Psoas muscle (tissue), 8 donors: ENCODE results near the gene CA5A. TPM values are rescaled to one million over a fixed set of nuclear protein-coding genes. Genes with fewer than 3 reads are reported as not detected.
"Not testable (repeated sequence)": the region's sequence is repeated elsewhere in the genome, so short reads cannot be mapped to it uniquely, and the experiment has no call there.

Experiments used
- ATAC-seq, 4 donors: fragments of 200-7000 bp; cut with Tn5 transposase; one replicate each; pipeline ENCODE4 v1.9.1; 2020; ENCODE audit warnings: moderate library complexity in 3 of 4, mild to moderate bottlenecking in 2 of 4
- DNase-seq, 2 donors: peaks; one replicate each; pipeline ENCODE4 v3.0.0-alpha.2; 2020
- H3K27ac ChIP-seq: fragments of 200-600 bp; one replicate; pipeline ENCODE4 v1.8.0; 2022
- H3K27me3 ChIP-seq, 3 donors: fragments of 200-600 bp in 1 of 3; one replicate each; pipeline versions ENCODE4 v1.6.1 to v1.8.0; 2013 to 2022; ENCODE audit warnings: low read length in 2 of 3, mild to moderate bottlenecking in 2 of 3, moderate library complexity in 1 of 3; ENCODE audit not compliant: insufficient read depth in 3 of 3
- H3K36me3 ChIP-seq, 2 donors: fragments of 200-600 bp in 1 of 2; one replicate each; pipeline versions ENCODE4 v1.6.1 to v1.8.0; 2013 to 2022; ENCODE audit warnings: low read depth in 1 of 2, mild to moderate bottlenecking in 1 of 2, moderate library complexity in 1 of 2; ENCODE audit not compliant: insufficient read depth in 1 of 2
- H3K4me1 ChIP-seq: fragments of 200-600 bp; one replicate; pipeline ENCODE4 v1.8.0; 2022
- H3K4me3 ChIP-seq: fragments of 200-600 bp; one replicate; pipeline ENCODE4 v1.8.0; 2022; ENCODE audit warnings: mild to moderate bottlenecking
- H3K9me3 ChIP-seq: fragments of 200-600 bp; one replicate; pipeline ENCODE4 v1.8.0; 2022
- WGBS, 3 donors: extraction: QIAGEN DNeasy Blood & Tissue Kit; methylation state at CpG; one replicate each; pipeline versions ENCODE4 v1.1.6 to v1.1.7; 2013; 5-methylcytosine and 5-hydroxymethylcytosine counted together
- intact Hi-C, 2 donors: fragments of 100-400 bp; cut with DNase I; formaldehyde crosslinking; loops; one replicate each; pipeline versions ENCODE4 v1.11.0 to v1.14.2; 2022
- polyA plus RNA-seq, 3 donors: library from polyadenylated mRNA; stranded (reverse); fragments of 200-250 nt; gene quantifications; one replicate each; pipeline ENCODE4 v1.2.3, GENCODE V29; 2013
- total RNA-seq, 4 donors: library from RNA; stranded (reverse); fragmentation: NEBNext Ultra II Directional in 2 of 4; extraction: Animal tissue kit (Norgen Biotek cat#: 25700) in 2 of 4; gene quantifications; one replicate each; pipeline versions ENCODE4 v1.2.1 to v1.2.4, GENCODE V29; 2021 to 2023
- TF ChIP-seq, protein P1 (sequence below): fragments of 200-600 bp; IDR thresholded peaks from one replicate; pipeline ENCODE4 v1.8.0; 2022; ENCODE audit warnings: antibody characterized with exemption
- donor health status: healthy with polysubstance abuse.
- donor health status: DM: no; HTN: no; CAD: no; lungs with moderate emphysema.
- donor health status: Bipolar disorder and iron deficiency.
- donor health status: healthy.
- donor health status: DM: yes; HTN: yes; CAD: no.
- donor health status: DM: no; HTN: no; CAD: no.
- donor health status: DM: no; HTN: no; CAD: no.
- donor health status: DM: yes; HTN: yes; CAD: no.

Gene CA5A
- total and polyA plus RNA-seq, 7 donors: 0.12 TPM; not detected in 6

DNA sequence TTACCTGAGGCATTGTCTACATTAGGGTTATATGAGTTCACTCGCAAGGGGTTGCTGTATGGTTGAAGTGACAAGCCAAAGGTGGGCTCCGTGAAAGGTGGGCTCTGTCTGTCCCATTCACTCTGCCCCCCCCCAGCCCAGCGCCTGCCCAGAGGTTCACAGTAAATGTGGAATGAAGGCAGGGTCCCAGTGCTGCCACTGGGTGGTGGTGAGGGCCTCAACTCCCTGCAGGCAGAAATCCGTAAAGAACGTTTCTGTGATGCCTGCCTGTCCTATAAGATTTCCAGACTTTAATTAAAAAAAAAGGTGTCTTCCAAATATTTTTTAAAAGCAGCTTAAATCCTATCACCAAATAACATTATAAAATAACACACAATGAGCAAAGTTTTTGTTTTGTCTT is 31.4 kb downstream of the CA5A start:
- not testable (repeated sequence) for H3K27ac ChIP-seq, ATAC-seq, H3K9me3 ChIP-seq, DNase-seq, H3K36me3 ChIP-seq, H3K4me1 ChIP-seq, H3K4me3 ChIP-seq, H3K27me3 ChIP-seq
- 74 to 87% (median 86%) methylated on average over 3 to 5 of the region's 5 CpGs for WGBS, 3 donors
- intact Hi-C loops: loop anchor here (10.0 kb wide), 2 partner anchors 50 to 120 kb away; no protein-coding TSS in a partner anchor

DNA sequence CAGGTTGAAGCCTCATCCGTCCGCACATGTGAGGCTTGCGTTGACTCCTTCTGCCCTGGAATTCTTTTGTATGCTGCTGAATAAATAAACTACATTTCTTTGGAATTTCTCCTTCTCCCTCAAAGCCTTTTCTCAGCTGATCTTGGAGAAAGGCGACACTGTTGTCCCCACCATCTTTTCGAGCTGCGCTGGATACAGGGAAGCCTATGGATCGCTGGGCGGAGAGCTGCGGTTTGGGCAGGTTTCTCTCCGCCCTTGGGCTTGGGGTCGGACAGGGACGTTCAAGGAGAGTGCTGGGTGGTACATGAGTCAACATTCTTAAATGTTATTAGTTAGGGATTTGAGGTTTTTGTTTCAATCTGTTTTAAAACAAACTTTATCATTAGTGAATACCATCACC is 35.8 kb downstream of the CA5A start:
- H3K27me3 ChIP-seq: not testable (repeated sequence)

DNA sequence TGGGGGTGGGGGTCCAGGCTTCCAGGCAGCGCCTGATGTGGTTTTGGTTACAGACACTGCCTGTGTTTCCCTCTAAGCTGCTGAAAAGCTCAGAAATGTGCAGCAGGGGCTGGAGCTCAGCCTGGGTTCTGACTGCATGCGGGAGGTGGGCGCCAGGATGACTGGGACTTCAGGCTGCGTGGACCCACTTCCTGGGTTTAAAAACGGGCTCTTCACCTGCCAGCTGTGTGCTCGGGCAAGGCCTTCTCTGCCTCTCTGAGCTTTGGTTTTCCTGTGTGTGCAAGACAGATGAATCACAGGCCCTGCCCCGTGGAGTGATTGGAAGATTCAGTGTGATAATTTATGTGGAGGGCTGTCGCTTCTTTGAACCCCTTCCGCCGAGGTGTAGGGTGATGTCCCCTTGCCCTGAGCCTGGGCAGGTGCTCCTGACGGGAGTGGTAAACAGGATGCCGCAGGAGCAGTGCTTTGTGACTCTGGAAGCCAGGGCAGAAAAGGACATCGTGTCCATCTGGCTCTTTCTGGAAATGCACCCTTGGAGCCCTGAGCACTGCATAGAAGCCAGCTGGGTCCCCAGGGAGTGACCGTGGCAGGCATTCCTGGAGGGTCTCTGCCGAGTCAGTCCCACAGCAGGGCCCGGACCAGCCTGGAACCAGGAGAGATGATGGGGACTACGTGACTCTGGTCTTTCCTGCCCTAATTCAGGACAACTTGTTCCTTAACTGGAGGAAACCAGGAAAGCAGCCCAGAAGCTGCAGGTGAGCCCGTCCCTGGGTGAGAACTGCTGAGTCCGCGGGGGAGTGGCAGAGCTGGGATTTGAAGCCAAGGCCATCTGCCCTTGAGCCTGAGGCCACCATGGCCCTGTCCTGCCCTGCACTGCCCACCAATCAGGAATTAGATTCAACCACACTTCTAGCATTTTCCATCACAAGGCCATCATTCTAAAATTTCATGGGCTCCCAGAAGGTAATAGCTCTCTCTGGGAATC is 38.5 kb downstream of the CA5A start:
- Histone ChIP-seq H3K27me3 (no peaks in the 10 kb centered on the region), H3K27ac (no peak overlapping the region), H3K36me3 (no peaks in the 10 kb centered on the region), H3K4me1 (peaks cover 7% of the 10 kb centered on the region), H3K4me3 (no peak overlapping the region), H3K9me3 (no peaks in the 10 kb centered on the region)
- TF ChIP-seq, protein P1, sequence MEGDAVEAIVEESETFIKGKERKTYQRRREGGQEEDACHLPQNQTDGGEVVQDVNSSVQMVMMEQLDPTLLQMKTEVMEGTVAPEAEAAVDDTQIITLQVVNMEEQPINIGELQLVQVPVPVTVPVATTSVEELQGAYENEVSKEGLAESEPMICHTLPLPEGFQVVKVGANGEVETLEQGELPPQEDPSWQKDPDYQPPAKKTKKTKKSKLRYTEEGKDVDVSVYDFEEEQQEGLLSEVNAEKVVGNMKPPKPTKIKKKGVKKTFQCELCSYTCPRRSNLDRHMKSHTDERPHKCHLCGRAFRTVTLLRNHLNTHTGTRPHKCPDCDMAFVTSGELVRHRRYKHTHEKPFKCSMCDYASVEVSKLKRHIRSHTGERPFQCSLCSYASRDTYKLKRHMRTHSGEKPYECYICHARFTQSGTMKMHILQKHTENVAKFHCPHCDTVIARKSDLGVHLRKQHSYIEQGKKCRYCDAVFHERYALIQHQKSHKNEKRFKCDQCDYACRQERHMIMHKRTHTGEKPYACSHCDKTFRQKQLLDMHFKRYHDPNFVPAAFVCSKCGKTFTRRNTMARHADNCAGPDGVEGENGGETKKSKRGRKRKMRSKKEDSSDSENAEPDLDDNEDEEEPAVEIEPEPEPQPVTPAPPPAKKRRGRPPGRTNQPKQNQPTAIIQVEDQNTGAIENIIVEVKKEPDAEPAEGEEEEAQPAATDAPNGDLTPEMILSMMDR: no peak
- no peak for DNase-seq
- no peak for ATAC-seq
- 58 to 72% (median 68%) methylated on average over 20 of the region's 20 CpGs for WGBS, 3 donors
- intact Hi-C loops: no loop called here

More for the DNA sequence above, 35.8 kb downstream of the CA5A start:
- not testable (repeated sequence) for H3K36me3 ChIP-seq, H3K4me3 ChIP-seq, ATAC-seq, H3K27ac ChIP-seq, H3K4me1 ChIP-seq, DNase-seq, H3K9me3 ChIP-seq
- 83 to 88% (median 86%) methylated on average over 12 of the region's 12 CpGs for WGBS, 3 donors
- intact Hi-C loops: loop anchor here (10.0 kb wide), 2 partner anchors 46 to 116 kb away; no protein-coding TSS in a partner anchor

DNA sequence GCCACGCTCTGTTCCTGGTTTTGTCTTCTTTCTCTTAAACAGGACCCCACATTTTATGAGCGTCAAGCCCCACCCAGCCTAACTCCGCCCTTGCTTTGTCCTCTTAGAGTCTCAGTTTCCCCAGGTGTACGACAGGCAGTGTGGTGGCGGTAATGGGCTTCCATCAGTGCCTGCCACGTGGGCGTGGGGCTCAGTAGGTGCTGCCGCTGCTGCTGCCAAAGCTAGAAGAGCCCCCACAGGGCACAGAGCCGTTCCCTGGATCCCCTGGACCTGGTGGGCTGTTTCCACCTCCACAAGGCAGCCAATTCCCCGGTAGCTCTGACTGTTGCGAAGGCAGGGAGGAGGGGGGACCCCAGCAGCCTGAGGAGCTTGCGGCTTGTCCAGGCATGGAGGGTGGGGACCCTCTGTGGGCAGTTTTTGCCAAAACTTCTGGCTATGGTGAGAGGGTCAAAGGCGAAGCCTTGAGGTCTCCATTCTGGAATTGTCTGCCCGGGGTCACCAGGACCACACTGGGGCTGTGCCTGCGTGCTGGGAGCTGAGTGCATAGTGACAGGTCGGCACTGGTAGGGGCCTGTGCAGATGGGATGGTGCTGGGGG is 39.3 kb downstream of the CA5A start:
- H3K9me3 ChIP-seq, H3K27me3 ChIP-seq, H3K4me1 ChIP-seq, H3K27ac ChIP-seq, intact Hi-C loops, H3K4me3 ChIP-seq, DNase-seq, ATAC-seq, H3K36me3 ChIP-seq: not testable (repeated sequence)
- 82 to 88% (median 85%) methylated on average over 16 of the region's 16 CpGs for WGBS, 3 donors

DNA sequence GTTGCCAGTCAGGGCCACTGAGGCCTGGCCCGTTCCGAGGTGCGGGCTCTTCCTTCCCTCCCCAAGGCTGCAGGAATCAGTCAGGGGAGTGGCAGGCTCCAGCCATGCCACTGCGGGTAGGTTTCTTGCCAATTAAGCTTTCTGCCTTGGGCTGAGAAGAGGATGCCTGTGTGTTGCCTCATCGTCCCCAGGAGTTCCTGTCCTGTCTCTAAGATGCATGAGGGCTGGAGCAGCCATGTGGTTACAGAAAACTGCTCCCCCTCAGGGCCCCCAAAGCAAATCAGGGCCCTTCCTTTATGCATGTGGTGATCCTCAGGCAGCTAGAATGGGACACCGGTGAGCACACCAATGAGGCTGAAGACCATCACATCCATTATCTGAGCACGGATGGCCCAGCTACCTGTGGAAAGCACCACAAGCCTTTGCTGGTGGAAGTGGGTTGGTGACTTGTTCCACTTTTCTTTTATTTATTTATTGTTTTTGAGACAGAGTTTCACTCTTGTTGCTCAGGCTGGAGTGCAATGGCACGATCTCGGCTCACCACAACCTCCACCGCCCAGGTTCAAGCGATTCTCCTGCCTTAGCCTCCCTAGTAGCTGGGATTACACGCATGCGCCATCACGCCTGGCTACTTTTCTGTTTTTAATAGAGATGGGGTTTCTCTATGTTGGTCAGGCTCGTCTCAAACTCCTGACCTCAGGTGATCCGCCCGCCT is 40.0 kb downstream of the CA5A start:
- H3K27ac ChIP-seq, H3K9me3 ChIP-seq: not testable (repeated sequence)
- WGBS, 3 donors: 88 to 90% (median 89%) methylated on average over 15 to 17 of the region's 17 CpGs

DNA sequence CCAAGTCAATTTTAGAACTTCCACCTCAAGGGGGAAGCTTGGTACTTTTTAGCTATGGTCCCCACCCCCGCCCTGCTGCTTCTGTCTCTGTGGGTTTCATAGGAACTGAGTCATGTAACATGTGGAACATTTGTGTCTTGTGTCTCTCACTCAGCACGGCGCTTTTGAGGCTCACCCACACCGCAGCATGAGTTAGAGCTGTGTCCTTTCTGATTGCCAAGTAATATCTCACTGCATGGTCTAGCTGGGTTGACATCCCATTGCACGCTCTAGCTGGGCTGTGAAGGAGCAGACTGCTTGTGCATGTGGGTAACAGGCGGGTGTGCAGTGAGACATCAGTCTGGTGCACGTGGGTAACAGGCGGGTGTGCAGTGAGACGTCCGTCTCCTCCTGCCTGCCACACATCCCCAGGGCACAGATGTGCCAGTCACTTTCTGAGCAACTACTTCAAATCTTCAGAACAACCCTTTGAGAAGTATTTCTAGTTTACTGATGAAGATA is 40.6 kb downstream of the CA5A start:
- TF ChIP-seq, protein P1: no peak
- intact Hi-C loops: no loop called here
- peaks cover 7% of the 10 kb centered on the region for H3K4me1 ChIP-seq
- no peaks in the 10 kb centered on the region for H3K36me3 ChIP-seq
- no peaks in the 10 kb centered on the region for H3K9me3 ChIP-seq
- H3K27ac ChIP-seq: no peak overlapping the region
- DNase-seq (no peak), ATAC-seq (no peak)
- H3K27me3 ChIP-seq: no peaks in the 10 kb centered on the region
- 76 to 82% (median 81%) methylated on average over 10 of the region's 10 CpGs for WGBS, 3 donors
- no peak overlapping the region for H3K4me3 ChIP-seq

More for the DNA sequence above, 40.0 kb downstream of the CA5A start:
- H3K4me1 ChIP-seq, H3K36me3 ChIP-seq, DNase-seq, H3K27me3 ChIP-seq, H3K4me3 ChIP-seq, intact Hi-C loops, ATAC-seq: not testable (repeated sequence)

DNA sequence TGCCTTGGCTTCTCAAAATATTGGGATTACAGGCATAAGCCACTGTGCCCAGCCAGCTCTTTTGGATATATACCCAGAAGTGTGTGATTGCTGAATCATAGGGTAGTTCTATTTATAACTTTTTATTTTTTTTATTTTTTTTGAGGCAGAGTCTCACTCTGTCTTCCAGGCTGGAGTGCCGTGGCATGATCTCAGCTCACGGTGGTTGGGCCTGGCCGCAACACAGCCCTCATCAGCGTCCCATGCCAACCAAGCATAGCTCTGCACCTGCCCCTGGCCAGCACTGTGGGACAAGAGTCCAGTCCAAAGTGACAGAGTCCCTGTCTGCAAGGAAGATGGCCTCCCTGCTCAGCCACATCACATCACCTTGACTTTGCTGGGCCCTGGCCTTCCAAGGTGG is 42.3 kb downstream of the CA5A start:
- DNase-seq: peak; percentile 61 to 79
- H3K27ac ChIP-seq: peak overlapping the region; percentile 69
- H3K36me3 ChIP-seq, intact Hi-C loops, H3K9me3 ChIP-seq, H3K4me1 ChIP-seq, H3K27me3 ChIP-seq, H3K4me3 ChIP-seq: not testable (repeated sequence)
- 26 to 28% (median 26%) methylated on average over 4 of the region's 4 CpGs for WGBS, 3 donors
- peak; percentile 95 to 100 (median 98) for ATAC-seq
